Dedifferentiated amniotic fluid mesenchymal stem cell (primary cell): ENCODE results near the gene C1GALT1.
"Not testable (repeated sequence)": the region's sequence is repeated elsewhere in the genome, so short reads cannot be mapped to it uniquely, and the experiment has no call there.

Experiments
- DNase-seq: peaks from one replicate; pipeline ENCODE4 v3.0.0-alpha.2; 2016; ENCODE audit errors: extremely low spot score

C1GALT1 gene

GRCh38 chr7:7237201-7237977 lies 55.0 kb downstream of the C1GALT1 start:
- no peak for DNase-seq

- DNase-seq, result no peak
Observed at GRCh38 chr7:7237978-7238267, 55.6 kb downstream of the C1GALT1 start.

GRCh38 chr7:7239346-7239745 lies 57.0 kb downstream of the C1GALT1 start:
- no peak for DNase-seq

GRCh38 chr7:7242899-7243298 lies 60.6 kb downstream of the C1GALT1 start:
- DNase-seq, result no peak

- DNase-seq, result not testable (repeated sequence)
Observed at GRCh38 chr7:7245233-7245632, 62.9 kb downstream of the C1GALT1 start.

GRCh38 chr7:7246223-7246622 lies 63.9 kb downstream of the C1GALT1 start:
- DNase-seq, result no peak

GRCh38 chr7:7247658-7248057 lies 65.3 kb downstream of the C1GALT1 start:
- DNase-seq, result no peak

- no peak for DNase-seq
Observed at GRCh38 chr7:7249814-7250213, 67.5 kb downstream of the C1GALT1 start.

- DNase-seq, result no peak
Observed at GRCh38 chr7:7251742-7252141, 69.4 kb downstream of the C1GALT1 start.

GRCh38 chr7:7254319-7254718 lies 72.0 kb downstream of the C1GALT1 start:
- no peak for DNase-seq

GRCh38 chr7:7254908-7255307 lies 72.6 kb downstream of the C1GALT1 start:
- no peak for DNase-seq

- no peak for DNase-seq
Observed at GRCh38 chr7:7256731-7257274, 74.5 kb downstream of the C1GALT1 start.

GRCh38 chr7:7257899-7258692 lies 75.8 kb downstream of the C1GALT1 start:
- DNase-seq, result no peak

- DNase-seq, result no peak
Observed at GRCh38 chr7:7261863-7262262, 79.5 kb downstream of the C1GALT1 start.

- DNase-seq, result no peak
Observed at GRCh38 chr7:7263297-7264230, 81.2 kb downstream of the C1GALT1 start.

- no peak for DNase-seq
Observed at GRCh38 chr7:7264306-7265040, 82.1 kb downstream of the C1GALT1 start.

GRCh38 chr7:7265081-7266075 lies 83.0 kb downstream of the C1GALT1 start:
- no peak for DNase-seq

- DNase-seq, result no peak
Observed at GRCh38 chr7:7266257-7266881, 84.0 kb downstream of the C1GALT1 start.

- DNase-seq, result no peak
Observed at GRCh38 chr7:7271094-7271874, 88.9 kb downstream of the C1GALT1 start.
